ENCODE data around the gene WDSUB1.

GRCh38 chr2:159275111-159275510, 11.4 kb downstream of the WDSUB1 start:
- TF ChIP-seq EP300 (IDR thresholded peaks at IDR 0.05; ENCODE audit: borderline replicate concordance in 1 of 2, low read depth in 1 of 2, low read length in 1 of 2) (no peak), CTCF (IDR thresholded peaks at IDR 0.05) (no peak), POLR2AphosphoS5 (IDR thresholded peaks at IDR 0.05; ENCODE audit: low read depth, low read length) (no peak), TAF1 (IDR thresholded peaks at IDR 0.05; ENCODE audit: borderline replicate concordance, low read depth, low read length) (no peak), CHD2 (IDR thresholded peaks at IDR 0.05; ENCODE audit: low read length, partially characterized antibody) (no peak)
